ENCODE measurements around the gene DLX1.
"Not testable (repeated sequence)": the region's sequence is repeated elsewhere in the genome, so short reads cannot be mapped to it uniquely, and the experiment has no call there.

Gene DLX1

GRCh38 chr2:172120118-172120517, 34.8 kb downstream of the DLX1 start:
- no peak for DNase-seq

- DNase-seq: no peak
These were observed 43.2 kb downstream of the DLX1 start for GRCh38 chr2:172128484-172128883.

GRCh38 chr2:172129404-172129803, 44.1 kb downstream of the DLX1 start:
- no peak for DNase-seq

GRCh38 chr2:172131713-172132555, 46.6 kb downstream of the DLX1 start:
- DNase-seq: no peak

GRCh38 chr2:172134270-172134669, 49.0 kb downstream of the DLX1 start:
- no peak for DNase-seq

- DNase-seq: no peak
These were observed 50.1 kb downstream of the DLX1 start for GRCh38 chr2:172135446-172135845.

- DNase-seq: no peak
These were observed 51.8 kb downstream of the DLX1 start for GRCh38 chr2:172137109-172137508.

GRCh38 chr2:172137943-172138342, 52.6 kb downstream of the DLX1 start:
- DNase-seq: no peak

GRCh38 chr2:172138727-172139126, 53.4 kb downstream of the DLX1 start:
- DNase-seq: not testable (repeated sequence)
